GM12878 (cell line): Measurements from ENCODE around the gene FMC1. TPM values are rescaled to one million over a fixed set of nuclear protein-coding genes. Genes with fewer than 3 reads are reported as not detected.

Experiments
- ATAC-seq: fragments of 200-7000 bp; cut with Tn5 transposase; 3 replicates; pipeline ENCODE4 v1.9.1; 2020; ENCODE audit warnings: mild to moderate bottlenecking, moderate library complexity
- BruUV-seq: library from RNA; stranded (reverse); fragments of 400-500 nt; replicated peaks from 2 replicates; lab custom pipeline; 2021; lab: Mats Ljungman, UMichigan
- CTCF ChIA-PET: fragments of 300-600 bp; sonication (Branson Sonifier 250); formaldehyde crosslinking; extraction: SDS; loops from one replicate; lab custom pipeline; 2021; ENCODE audit warnings: inconsistent platforms; lab: Yijun Ruan, JAX
- POLR2A ChIA-PET: fragments of 350-600 bp; formaldehyde crosslinking; extraction: SDS; loops from one replicate; lab custom pipeline; 2021; ENCODE audit warnings: inconsistent platforms; lab: Charles Lee
- RAD21 ChIA-PET: fragments of 300-600 bp; sonication (Branson Sonifier 250); formaldehyde crosslinking; loops from one replicate; lab custom pipeline; 2023; ENCODE audit warnings: antibody characterized with exemption; ENCODE audit not compliant: unreplicated experiment; lab: Charles Lee
- SMC1A ChIA-PET: fragments of 300-600 bp; sonication (Branson Sonifier 250); formaldehyde crosslinking; loops from one replicate; lab custom pipeline; 2023; ENCODE audit not compliant: unreplicated experiment, uncharacterized antibody; lab: Charles Lee
- DNase-seq: peaks from one replicate; pipeline ENCODE4 v3.0.0-alpha.2; 2011; ENCODE audit warnings: low read depth, low spot score
- FAIRE-seq: peaks from 3 replicates; lab custom pipeline; 2011; peaks lifted over from hg19 to GRCh38; lab: Jason Lieb, UNC
- H2AFZ ChIP-seq: 2 replicates; pipeline ENCODE4 v1.6.0; 2011; ENCODE audit warnings: low read depth, low read length, control low read depth; ENCODE audit not compliant: control insufficient read depth
- H3K27ac ChIP-seq: 2 replicates; pipeline ENCODE4 v1.5.1; 2011; ENCODE audit warnings: control low read depth; ENCODE audit not compliant: control insufficient read depth, insufficient read depth
- H3K27me3 ChIP-seq, 2 experiments: replicated peaks in 1 of 2; 2 replicates each; pipeline versions ENCODE4 v1.6.0 to v1.6.1; 2011; ENCODE audit warnings: low read length in 1 of 2; ENCODE audit not compliant: control insufficient read depth in 2 of 2, insufficient read depth in 2 of 2
- H3K36me3 ChIP-seq, 2 experiments: 2 replicates each; pipeline ENCODE4 v1.5.1; 2011; ENCODE audit warnings: low read length in 1 of 2; ENCODE audit not compliant: control insufficient read depth in 2 of 2, insufficient read depth in 2 of 2
- H3K4me1 ChIP-seq: 2 replicates; pipeline ENCODE4 v1.6.1; 2011; ENCODE audit warnings: mild to moderate bottlenecking, low read length, moderate library complexity, mixed read lengths; ENCODE audit not compliant: control insufficient read depth, insufficient read depth
- H3K4me2 ChIP-seq: 2 replicates; pipeline ENCODE4 v1.6.0; 2011; ENCODE audit warnings: control low read depth; ENCODE audit not compliant: control insufficient read depth, insufficient read depth
- H3K4me3 ChIP-seq: fragments of 200-600 bp; sonication (generic); 2 replicates; pipeline ENCODE4 v1.5.1; 2016
- H3K79me2 ChIP-seq: 2 replicates; pipeline ENCODE4 v1.6.0; 2011; ENCODE audit warnings: low read length; ENCODE audit not compliant: control insufficient read depth, insufficient read depth
- H3K9ac ChIP-seq: 2 replicates; pipeline ENCODE4 v1.8.0; 2011; ENCODE audit warnings: low read length, control low read depth, mixed read lengths; ENCODE audit not compliant: control insufficient read depth, insufficient read depth
- H3K9me3 ChIP-seq: replicated peaks from 3 replicates; pipeline ENCODE4 v1.5.1; 2011; ENCODE audit warnings: mild to moderate bottlenecking, low read length; ENCODE audit not compliant: control insufficient read depth, insufficient read depth
- H4K20me1 ChIP-seq: 2 replicates; pipeline ENCODE4 v1.6.0; 2011; ENCODE audit not compliant: control insufficient read depth, insufficient read depth
- EGR1 ChIP-seq, 2 experiments: IDR thresholded peaks; 1 replicate in 1 of 2; 2 replicates in 1 of 2; pipeline ENCODE4 v1.6.1; 2011 to 2012; ENCODE audit warnings: low read depth in 2 of 2, low read length in 2 of 2, borderline replicate concordance in 1 of 2, mild to moderate bottlenecking in 1 of 2, moderate library complexity in 1 of 2
- JUND ChIP-seq: IDR thresholded peaks from 2 replicates; pipeline ENCODE4 v1.6.1; 2012; ENCODE audit warnings: low read depth, mild to moderate bottlenecking, low read length, improper control_type of control experiment, moderate library complexity
- LARP7 ChIP-seq: fragments of 450-650 bp; IDR thresholded peaks from 2 replicates; pipeline ENCODE4 v1.6.1; 2017; ENCODE audit warnings: mild to moderate bottlenecking
- NR2C1 ChIP-seq: fragments of 450-650 bp; IDR thresholded peaks from 2 replicates; pipeline ENCODE4 v1.6.1; 2017; ENCODE audit warnings: antibody characterized with exemption, mild to moderate bottlenecking, moderate library complexity
- SMAD5 ChIP-seq: IDR thresholded peaks from 2 replicates; pipeline ENCODE4 v1.6.1; 2016; ENCODE audit warnings: antibody characterized with exemption, low read depth
- SREBF2 ChIP-seq: IDR thresholded peaks from 2 replicates; pipeline ENCODE4 v1.6.1; 2012; ENCODE audit warnings: mild to moderate bottlenecking, low read length
- TAF1 ChIP-seq: IDR thresholded peaks from 2 replicates; pipeline ENCODE4 v1.6.1; 2011; ENCODE audit warnings: mild to moderate bottlenecking, low read depth, low read length, borderline replicate concordance
- TBL1XR1 ChIP-seq: IDR thresholded peaks from 2 replicates; pipeline ENCODE4 v1.6.1; 2012; ENCODE audit warnings: low read depth, low read length, improper control_type of control experiment
- WGBS: methylation state at CpG from one replicate; pipeline ENCODE4 v1.1.6; 2016; ENCODE audit warnings: low lambda C conversion rate; ENCODE audit not compliant: insufficient replicate concordance, insufficient coverage; ENCODE audit errors: missing lambda C conversion rate; 5-methylcytosine and 5-hydroxymethylcytosine counted together
- in situ Hi-C: fragments of 300-500 bp; cut with MboI; formaldehyde crosslinking; loops from 9 replicates; pipeline ENCODE4 v1.14.3; 2018; ENCODE audit warnings: mixed read lengths
- intact Hi-C: fragments of 100-400 bp; cut with micrococcal nuclease; formaldehyde crosslinking; loops from one replicate; pipeline ENCODE4 v1.14.2; 2022; ENCODE audit not compliant: unreplicated experiment
- polyA plus RNA-seq, 11 experiments: library from polyadenylated mRNA; depleted of rRNA in 4 of 11; unstranded in 6 of 11; stranded (reverse) in 5 of 11; fragments of >200 nt; fragmentation: Nextera tagmentation in 4 of 11; fragmentation: Illumina TruSeq in 1 of 11; extraction: Ambion mirVana in 4 of 11; extraction: Trizol in 1 of 11; gene quantifications; 1 replicate in 1 of 11; 2 replicates in 10 of 11; pipeline versions ENCODE4 v1.2.1 to v1.2.3, GENCODE V29; 2011 to 2016; ENCODE audit warnings: inconsistent platforms in 2 of 11, missing spikeins in 2 of 11, low read depth in 1 of 11
- total RNA-seq, 4 experiments: library from RNA; depleted of rRNA in 3 of 4; stranded (reverse); fragments of >200 nt in 3 of 4; fragmentation: Illumina TruSeq in 1 of 4; extraction: Trizol in 1 of 4; gene quantifications; 2 replicates each; pipeline versions ENCODE4 v1.2.1 to v1.2.3, GENCODE V29; 2013 to 2021
- TF ChIP-seq, protein P1 (sequence below): fragments of 450-650 bp; IDR thresholded peaks from 2 replicates; pipeline ENCODE4 v1.6.1; 2017; ENCODE audit warnings: mild to moderate bottlenecking

Gene FMC1
- total and polyA plus RNA-seq, 10 of the 15 experiments (the other 5 are each of a cell fraction or from before 2014, with no cell fraction given), result 4.2 to 60.4 (median 15.6) TPM

DNA sequence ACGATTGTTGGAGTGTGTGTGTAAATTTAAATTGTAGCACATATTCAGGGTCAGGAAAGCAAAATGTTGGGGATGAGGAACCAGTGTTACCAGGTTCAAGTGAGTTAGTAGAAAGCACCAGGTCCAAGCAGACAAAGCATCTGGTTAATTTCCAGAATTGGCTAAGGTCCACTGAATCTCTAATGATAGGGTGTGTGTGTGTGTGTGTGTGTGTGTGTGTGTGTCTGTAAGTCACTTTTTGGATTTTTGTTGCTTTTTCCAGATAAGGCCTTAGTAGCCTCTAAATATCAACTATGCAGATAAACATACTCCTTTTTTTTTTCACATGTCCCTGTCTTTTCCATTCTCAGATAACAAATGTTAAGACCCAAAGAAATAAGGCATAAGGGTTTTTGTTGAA is 36.6 kb upstream of the FMC1 start:
- BruUV-seq, result no TSS peak
- DNase-seq (no peak), FAIRE-seq (no peak), ATAC-seq (no peak)
- H3K36me3 ChIP-seq, result no peaks in the 10 kb centered on the region
- no peak overlapping the region for H3K4me3 ChIP-seq
- in situ Hi-C loops, result no loop called here
- H3K9me3 ChIP-seq, result no peaks in the 10 kb centered on the region
- RAD21 ChIA-PET, result no interaction called here
- no peaks in the 10 kb centered on the region for H3K27me3 ChIP-seq
- H3K4me1 ChIP-seq, result no peaks in the 10 kb centered on the region
- POLR2A ChIA-PET, result no interaction called here
- intact Hi-C loops, result no loop called here
- H3K9ac ChIP-seq, result no peak overlapping the region
- no peaks in the 10 kb centered on the region for H4K20me1 ChIP-seq
- H2AFZ ChIP-seq, result no peak overlapping the region
- SMC1A ChIA-PET, result interaction anchor here (1.0 to 1.7 kb wide), 2 partner anchors 8 to 418 kb away, joined by 3 to 4 read pairs; no protein-coding TSS in a partner anchor
- TF ChIP-seq TBL1XR1 (no peak), EGR1 (IDR thresholded peaks at IDR 0.05; ENCODE audit: borderline replicate concordance in 1 of 2, low read depth in 2 of 2, low read length in 2 of 2) (no peak), NR2C1 (no peak), LARP7 (no peak), JUND (no peak), SREBF2 (no peak), TAF1 (no peak), SMAD5 (no peak)
- TF ChIP-seq, protein P1, sequence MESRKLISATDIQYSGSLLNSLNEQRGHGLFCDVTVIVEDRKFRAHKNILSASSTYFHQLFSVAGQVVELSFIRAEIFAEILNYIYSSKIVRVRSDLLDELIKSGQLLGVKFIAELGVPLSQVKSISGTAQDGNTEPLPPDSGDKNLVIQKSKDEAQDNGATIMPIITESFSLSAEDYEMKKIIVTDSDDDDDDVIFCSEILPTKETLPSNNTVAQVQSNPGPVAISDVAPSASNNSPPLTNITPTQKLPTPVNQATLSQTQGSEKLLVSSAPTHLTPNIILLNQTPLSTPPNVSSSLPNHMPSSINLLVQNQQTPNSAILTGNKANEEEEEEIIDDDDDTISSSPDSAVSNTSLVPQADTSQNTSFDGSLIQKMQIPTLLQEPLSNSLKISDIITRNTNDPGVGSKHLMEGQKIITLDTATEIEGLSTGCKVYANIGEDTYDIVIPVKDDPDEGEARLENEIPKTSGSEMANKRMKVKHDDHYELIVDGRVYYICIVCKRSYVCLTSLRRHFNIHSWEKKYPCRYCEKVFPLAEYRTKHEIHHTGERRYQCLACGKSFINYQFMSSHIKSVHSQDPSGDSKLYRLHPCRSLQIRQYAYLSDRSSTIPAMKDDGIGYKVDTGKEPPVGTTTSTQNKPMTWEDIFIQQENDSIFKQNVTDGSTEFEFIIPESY, result no peak
- TF ChIP-seq, all 136 proteins: peak for 0
- CTCF ChIA-PET, result no interaction called here
- 94% methylated on average over 1 of the region's 1 CpG for WGBS
- H3K4me2 ChIP-seq, result no peak overlapping the region
- no peaks in the 10 kb centered on the region for H3K79me2 ChIP-seq
- no peak overlapping the region for H3K27ac ChIP-seq
